ENCODE results near the gene S1PR5.

DNA sequence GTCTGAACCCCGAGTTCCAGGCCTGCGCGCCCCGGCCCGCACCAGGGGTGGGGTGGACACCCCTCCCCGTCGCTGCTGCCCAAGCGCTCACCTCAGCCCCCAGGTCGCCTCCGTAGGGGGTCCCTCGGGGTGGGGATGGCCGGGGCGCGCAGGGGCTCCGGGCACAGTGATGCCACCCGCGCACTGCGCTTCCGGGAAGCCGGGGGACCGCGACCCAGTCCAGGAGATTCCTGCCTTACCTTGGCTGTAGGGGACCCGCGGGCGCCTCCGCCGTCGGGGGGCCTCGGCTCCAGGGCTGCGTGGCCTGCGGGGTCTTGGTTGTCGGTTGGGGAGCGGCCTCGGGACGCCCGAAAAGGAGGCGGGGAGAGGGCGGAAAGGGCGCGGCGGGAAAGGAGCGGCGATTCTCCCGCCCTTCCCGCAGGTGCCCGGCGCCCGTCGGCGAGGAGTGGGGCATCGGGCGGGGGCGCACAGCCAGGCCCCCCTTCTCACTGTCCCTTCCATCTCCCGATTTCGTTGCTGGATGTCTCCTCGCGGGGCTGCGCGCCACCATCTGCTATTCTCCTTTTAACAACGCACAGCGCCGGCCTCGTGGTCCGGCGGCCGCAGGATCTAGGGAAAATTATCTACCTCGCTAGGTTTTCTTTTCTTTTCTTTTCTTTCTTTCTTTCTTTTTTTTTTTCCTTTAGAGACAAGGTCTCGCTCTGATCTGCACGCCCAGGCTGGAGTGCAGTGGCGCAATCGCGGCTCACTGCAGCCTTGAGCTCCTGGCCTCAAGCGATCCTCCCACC is 14.1 kb downstream of the S1PR5 start, which contains the start of gene KEAP1:
- TF ChIP-seq ZNF274 (IDR thresholded peaks at IDR 0.05; ENCODE audit: low read depth, low read length) (no peak), SUZ12 (IDR thresholded peaks at IDR 0.05; ENCODE audit: extremely low read depth, insufficient read depth, insufficient read length) (no peak), YY1 (IDR thresholded peaks at IDR 0.05; ENCODE audit: insufficient read depth, insufficient read length) (no peak)

All from NT2/D1 (cell line).